Fibroblast of skin of left biceps (primary cell): ENCODE results near the gene NTRK1.

Experiments used
- DNase-seq, 2 experiments: peaks; one replicate each; pipeline ENCODE4 v3.0.0-alpha.2; 2013; ENCODE audit warnings: low read depth in 2 of 2

The NTRK1 gene

GRCh38 chr1:156860628-156861423 is at the start of gene NTRK1:
Gene NTRK1 (plus strand): TSS chr1:156860865. CDS start chr1:156860935, 70 bp downstream.
- no peak for DNase-seq

GRCh38 chr1:156811168-156811567 is 49.5 kb upstream of the NTRK1 start:
- no peak for DNase-seq

GRCh38 chr1:156812293-156812990 is 48.2 kb upstream of the NTRK1 start:
- DNase-seq, result no peak

GRCh38 chr1:156813298-156813697 is 47.4 kb upstream of the NTRK1 start:
- DNase-seq, result no peak

- DNase-seq, result no peak
Measured at GRCh38 chr1:156813750-156814570, 46.7 kb upstream of the NTRK1 start.

- DNase-seq, result no peak
Measured at GRCh38 chr1:156814571-156815260, 45.9 kb upstream of the NTRK1 start.

GRCh38 chr1:156815307-156815826 is 45.3 kb upstream of the NTRK1 start:
- no peak for DNase-seq

GRCh38 chr1:156815961-156816422 is 44.7 kb upstream of the NTRK1 start:
- no peak for DNase-seq

GRCh38 chr1:156816561-156817328 is 43.9 kb upstream of the NTRK1 start, which contains the start of gene SH2D2A:
Gene SH2D2A (minus strand): TSS chr1:156816848. CDS start chr1:156816708, 140 bp downstream.
- no peak for DNase-seq

GRCh38 chr1:156821801-156822200 is 38.9 kb upstream of the NTRK1 start:
- DNase-seq, result no peak

- DNase-seq, result no peak
Measured at GRCh38 chr1:156822680-156823079, 38.0 kb upstream of the NTRK1 start.

- DNase-seq, result no peak
Measured at GRCh38 chr1:156823210-156823790, 37.4 kb upstream of the NTRK1 start.

- DNase-seq, result no peak
Measured at GRCh38 chr1:156826630-156827029, 34.0 kb upstream of the NTRK1 start.

- no peak for DNase-seq
Measured at GRCh38 chr1:156828400-156829124, 32.1 kb upstream of the NTRK1 start.

GRCh38 chr1:156832434-156832833 is 28.2 kb upstream of the NTRK1 start:
- no peak for DNase-seq

GRCh38 chr1:156833603-156834002 is 27.1 kb upstream of the NTRK1 start:
- no peak for DNase-seq

- no peak for DNase-seq
Measured at GRCh38 chr1:156834322-156834721, 26.3 kb upstream of the NTRK1 start.

- no peak for DNase-seq
Measured at GRCh38 chr1:156836041-156836654, 24.5 kb upstream of the NTRK1 start.

GRCh38 chr1:156836892-156837291 is 23.8 kb upstream of the NTRK1 start:
- DNase-seq, result no peak
